H1 (cell line): ENCODE data around the gene PLOD1. TPM values are rescaled to one million over a fixed set of nuclear protein-coding genes. Genes with fewer than 3 reads are reported as not detected.

Experiments used
- ASH2L ChIP-seq: fragments of 200-600, 300-600 bp; sonication (generic); IDR thresholded peaks from one replicate; pipeline ENCODE4 v1.7.1; 2017; ENCODE audit warnings: low read length
- ATF2 ChIP-seq: IDR thresholded peaks from 2 replicates; pipeline ENCODE4 v1.6.1; 2012; ENCODE audit warnings: low read length, inconsistent platforms
- BACH1 ChIP-seq: IDR thresholded peaks from 2 replicates; pipeline ENCODE4 v1.6.1; 2012; ENCODE audit warnings: low read length, improper control_type of control experiment
- BRCA1 ChIP-seq: IDR thresholded peaks from 2 replicates; pipeline ENCODE4 v1.6.1; 2012; ENCODE audit warnings: low read depth, low read length, improper control_type of control experiment
- CHD7 ChIP-seq: fragments of 300-600 bp; sonication (generic); IDR thresholded peaks from 2 replicates; pipeline ENCODE4 v1.7.1; 2012; ENCODE audit warnings: low read length, moderate library complexity, mild to moderate bottlenecking, inconsistent platforms; ENCODE audit not compliant: insufficient replicate concordance
- GTF2F1 ChIP-seq: IDR thresholded peaks from 2 replicates; pipeline ENCODE4 v1.6.1; 2012; ENCODE audit warnings: low read depth, low read length, improper control_type of control experiment, borderline replicate concordance
- MAFK ChIP-seq: IDR thresholded peaks from 2 replicates; pipeline ENCODE4 v1.6.1; 2012; ENCODE audit warnings: low read depth, mild to moderate bottlenecking, improper control_type of control experiment, low read length
- RFX5 ChIP-seq: IDR thresholded peaks from 2 replicates; pipeline ENCODE4 v1.6.1; 2011; ENCODE audit warnings: low read depth, low read length, improper control_type of control experiment, borderline replicate concordance
- polyA plus RNA-seq, 7 experiments: library from polyadenylated mRNA; depleted of rRNA in 3 of 7; stranded (reverse) in 5 of 7; unstranded in 2 of 7; fragments of >200 nt in 5 of 7; fragments of 200-250 nt in 2 of 7; gene quantifications; 1 replicate in 5 of 7; 2 replicates in 1 of 7; 4 replicates in 1 of 7; pipeline versions ENCODE4 v1.2.1 to v1.2.3, GENCODE V29; 2011 to 2013; ENCODE audit warnings: missing spikeins in 2 of 7, mixed read lengths in 2 of 7
- total RNA-seq: library from RNA; stranded (reverse); fragmentation: NEBNext Ultra II Directional; extraction: Animal tissue kit (Norgen Biotek cat#: 25700); gene quantifications from 2 replicates; pipeline ENCODE4 v1.2.1, GENCODE V29; 2021

PLOD1 gene
- total and polyA plus RNA-seq, 2 of the 8 experiments (the other 6 are each of a cell fraction or from before 2014, with no cell fraction given), result 44.9 to 51.8 TPM

DNA sequence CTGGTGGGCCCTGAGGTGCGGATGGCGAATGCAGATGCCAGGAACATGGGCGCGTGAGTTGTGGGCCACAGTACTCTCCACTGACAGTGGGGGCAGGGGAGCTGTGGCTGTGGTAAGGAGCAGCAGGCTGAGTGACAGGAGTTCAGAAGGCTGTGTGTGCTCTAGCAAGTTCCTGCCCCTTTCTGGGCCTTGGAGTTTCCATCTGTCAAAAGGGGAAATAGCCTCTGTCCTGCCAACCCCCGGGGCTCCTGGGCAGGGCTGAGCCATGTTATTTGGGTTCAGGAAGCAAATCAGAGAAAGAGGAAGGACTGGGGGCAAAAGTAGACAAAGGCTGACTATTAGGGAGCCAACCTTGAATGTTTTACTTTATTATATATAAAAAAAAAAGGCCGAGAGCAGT is 26.2 kb downstream of the PLOD1 start (continued):
- TF ChIP-seq CHD7 (no peak), ATF2 (no peak), BACH1 (no peak), BRCA1 (no peak), MAFK (no peak), ASH2L (no peak), RFX5 (no peak), GTF2F1 (no peak)
- TF ChIP-seq, all 59 proteins: peak for 0
